Measurements from ENCODE around the gene MYO5B.

The MYO5B gene

DNA sequence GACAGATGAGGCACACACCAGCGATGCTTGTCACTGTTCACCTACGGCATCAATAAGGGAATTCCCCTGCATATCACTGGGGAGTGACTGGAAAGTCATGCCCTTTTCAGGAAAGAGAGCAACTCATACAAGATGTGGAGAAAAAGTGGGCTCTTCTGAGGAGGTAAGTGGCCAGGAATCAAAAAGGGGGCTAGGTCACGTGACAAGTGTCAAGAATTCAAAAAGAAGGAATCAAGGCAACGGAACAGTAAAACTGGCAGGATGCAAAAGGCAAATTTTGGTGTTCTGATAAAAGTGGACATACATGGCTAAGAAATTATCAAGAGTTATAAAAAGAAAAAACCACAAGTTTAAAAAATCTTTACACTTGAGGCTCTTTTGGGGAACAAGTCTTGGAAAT, 190.9 kb downstream of the MYO5B start:
- Histone ChIP-seq H3K27me3 (replicated peaks) (no peaks in the 10 kb centered on the region), H3K4me3 (ENCODE audit: low read depth, low read length) (no peak overlapping the region), H3K27ac (no peak overlapping the region), H3K36me3 (replicated peaks) (no peaks in the 10 kb centered on the region)
- in situ Hi-C loops (cut with HindIII; ENCODE audit: low pct_ligation_motif_present, low sequenced_read_pairs), result no loop called here
- no peak for DNase-seq
- TF ChIP-seq, protein P1, sequence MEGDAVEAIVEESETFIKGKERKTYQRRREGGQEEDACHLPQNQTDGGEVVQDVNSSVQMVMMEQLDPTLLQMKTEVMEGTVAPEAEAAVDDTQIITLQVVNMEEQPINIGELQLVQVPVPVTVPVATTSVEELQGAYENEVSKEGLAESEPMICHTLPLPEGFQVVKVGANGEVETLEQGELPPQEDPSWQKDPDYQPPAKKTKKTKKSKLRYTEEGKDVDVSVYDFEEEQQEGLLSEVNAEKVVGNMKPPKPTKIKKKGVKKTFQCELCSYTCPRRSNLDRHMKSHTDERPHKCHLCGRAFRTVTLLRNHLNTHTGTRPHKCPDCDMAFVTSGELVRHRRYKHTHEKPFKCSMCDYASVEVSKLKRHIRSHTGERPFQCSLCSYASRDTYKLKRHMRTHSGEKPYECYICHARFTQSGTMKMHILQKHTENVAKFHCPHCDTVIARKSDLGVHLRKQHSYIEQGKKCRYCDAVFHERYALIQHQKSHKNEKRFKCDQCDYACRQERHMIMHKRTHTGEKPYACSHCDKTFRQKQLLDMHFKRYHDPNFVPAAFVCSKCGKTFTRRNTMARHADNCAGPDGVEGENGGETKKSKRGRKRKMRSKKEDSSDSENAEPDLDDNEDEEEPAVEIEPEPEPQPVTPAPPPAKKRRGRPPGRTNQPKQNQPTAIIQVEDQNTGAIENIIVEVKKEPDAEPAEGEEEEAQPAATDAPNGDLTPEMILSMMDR (IDR thresholded peaks at IDR 0.05; ENCODE audit: low read depth, low read length, missing control alignments), result no peak

DNA sequence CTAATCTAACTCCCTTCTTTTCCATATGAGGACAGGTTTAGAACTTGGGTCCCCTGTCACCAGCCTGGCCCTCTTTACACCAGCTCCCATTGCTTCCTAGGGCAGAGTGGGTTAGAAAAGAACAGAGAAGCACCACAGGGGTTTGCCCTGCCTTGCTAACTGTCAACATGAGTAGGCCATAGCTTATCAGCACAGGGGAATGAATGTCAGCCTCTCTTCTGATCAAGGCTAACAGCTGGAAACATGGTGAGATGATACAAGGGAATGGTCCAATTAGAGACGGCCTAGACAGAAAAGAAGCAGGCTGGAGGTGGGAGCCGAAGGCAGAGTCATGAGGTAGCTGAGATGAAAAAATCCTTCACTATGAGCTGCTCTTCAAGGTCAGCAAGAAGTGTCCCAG, 192.2 kb downstream of the MYO5B start:
- in situ Hi-C loops (cut with HindIII; ENCODE audit: low pct_ligation_motif_present, low sequenced_read_pairs), result no loop called here
- DNase-seq, result no peak
- Histone ChIP-seq H3K27me3 (replicated peaks) (no peaks in the 10 kb centered on the region), H3K4me3 (ENCODE audit: low read depth, low read length) (no peak overlapping the region), H3K27ac (no peak overlapping the region), H3K36me3 (replicated peaks) (no peaks in the 10 kb centered on the region)
- TF ChIP-seq, protein P1 (IDR thresholded peaks at IDR 0.05; ENCODE audit: low read depth, low read length, missing control alignments), result no peak

DNA sequence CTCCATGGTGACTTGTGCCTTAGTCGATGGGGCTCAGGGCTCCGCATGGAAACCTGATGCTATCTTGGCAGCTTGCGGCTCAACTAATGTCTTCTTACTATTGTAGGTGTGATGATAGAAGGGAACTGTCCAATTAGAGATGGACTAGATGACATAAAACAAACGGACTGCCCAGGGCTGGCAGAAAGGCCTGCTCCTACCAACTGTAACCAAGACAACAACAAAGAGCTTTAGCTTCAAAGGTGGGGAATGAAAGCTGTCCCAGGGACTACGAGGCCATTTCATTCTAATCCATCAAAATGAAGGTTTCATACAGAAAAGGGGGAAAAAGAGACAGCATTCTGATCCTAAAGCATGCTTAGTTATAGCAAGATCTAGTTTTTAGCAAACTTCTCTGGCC, 194.7 kb downstream of the MYO5B start:
- no peak overlapping the region for H3K27ac ChIP-seq
- H3K27me3 ChIP-seq (replicated peaks), result no peaks in the 10 kb centered on the region
- no peak for DNase-seq
- no peak overlapping the region for H3K4me3 ChIP-seq (ENCODE audit: low read depth, low read length)
- H3K36me3 ChIP-seq (replicated peaks), result no peaks in the 10 kb centered on the region
- in situ Hi-C loops (cut with HindIII; ENCODE audit: low pct_ligation_motif_present, low sequenced_read_pairs), result no loop called here
- TF ChIP-seq, protein P1 (IDR thresholded peaks at IDR 0.05; ENCODE audit: low read depth, low read length, missing control alignments), result no peak

DNA sequence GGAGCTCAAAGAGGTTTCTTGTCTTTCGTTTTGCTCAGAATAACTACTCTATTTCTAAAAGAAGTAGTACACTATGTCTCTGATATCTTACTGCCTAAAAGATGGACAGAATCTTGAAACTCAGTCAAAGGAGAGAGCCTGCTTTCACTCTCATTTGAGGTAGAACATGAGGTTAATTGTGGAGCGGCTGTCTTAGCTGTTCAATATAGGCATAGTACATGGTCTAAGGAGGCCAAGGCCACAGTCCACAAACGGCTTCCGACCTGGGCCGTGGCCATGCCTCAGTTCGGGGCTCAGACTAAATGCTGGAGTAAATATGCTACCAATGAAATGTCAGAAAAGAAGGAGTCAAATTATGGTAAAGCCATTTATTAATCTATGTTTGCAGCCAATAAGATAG, 195.8 kb downstream of the MYO5B start:
- no peak overlapping the region for H3K27ac ChIP-seq
- no peak for DNase-seq
- in situ Hi-C loops (cut with HindIII; ENCODE audit: low pct_ligation_motif_present, low sequenced_read_pairs), result no loop called here
- no peak overlapping the region for H3K4me3 ChIP-seq (ENCODE audit: low read depth, low read length)
- H3K36me3 ChIP-seq (replicated peaks), result no peaks in the 10 kb centered on the region
- H3K27me3 ChIP-seq (replicated peaks), result no peaks in the 10 kb centered on the region
- TF ChIP-seq, protein P1 (IDR thresholded peaks at IDR 0.05; ENCODE audit: low read depth, low read length, missing control alignments), result no peak

DNA sequence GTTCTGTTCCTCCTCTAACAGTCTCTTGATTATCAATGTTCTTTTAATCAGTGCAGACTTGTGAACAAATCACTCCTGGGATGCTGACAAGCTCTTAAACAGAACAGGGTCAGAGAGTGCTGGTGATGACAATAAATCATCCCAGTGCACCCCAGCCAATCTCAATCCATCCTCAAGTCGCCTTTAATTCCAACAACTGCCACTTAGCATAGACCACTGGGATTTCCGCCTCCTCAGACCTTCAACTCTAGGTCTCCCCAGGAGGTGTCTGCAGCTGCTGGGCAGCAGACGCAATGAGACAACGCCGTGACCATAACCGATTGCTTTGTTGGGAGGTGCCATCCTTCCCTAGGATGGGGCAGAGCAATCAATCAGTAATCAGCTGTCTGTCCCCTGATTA, 197.4 kb downstream of the MYO5B start:
- H3K27me3 ChIP-seq (replicated peaks), result no peaks in the 10 kb centered on the region
- H3K27ac ChIP-seq, result no peak overlapping the region
- H3K36me3 ChIP-seq (replicated peaks), result no peaks in the 10 kb centered on the region
- in situ Hi-C loops (cut with HindIII; ENCODE audit: low pct_ligation_motif_present, low sequenced_read_pairs), result no loop called here
- no peak for DNase-seq
- TF ChIP-seq, protein P1 (IDR thresholded peaks at IDR 0.05; ENCODE audit: low read depth, low read length, missing control alignments), result no peak
- H3K4me3 ChIP-seq (ENCODE audit: low read depth, low read length), result no peak overlapping the region

DNA sequence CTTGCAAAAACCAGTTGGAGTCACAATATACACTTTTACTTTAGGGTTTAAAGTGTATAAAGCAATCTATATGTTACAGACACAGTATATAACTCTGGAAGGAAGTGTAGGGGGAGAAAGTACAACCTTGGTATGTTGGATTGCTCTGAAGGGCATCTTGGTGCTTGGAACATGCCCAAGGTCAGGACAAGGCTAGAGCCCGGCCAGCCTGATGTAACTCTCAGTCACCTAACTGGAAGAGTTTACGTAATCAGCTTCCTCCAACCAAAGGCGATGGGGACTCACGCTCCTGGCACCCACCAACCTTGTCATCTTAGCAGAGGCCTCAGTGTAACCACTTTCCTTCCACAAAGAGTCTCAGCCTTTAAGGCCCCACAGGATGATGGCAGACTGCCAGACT, 200.5 kb downstream of the MYO5B start:
- H3K36me3 ChIP-seq (replicated peaks), result no peaks in the 10 kb centered on the region
- no peak for DNase-seq
- H3K27ac ChIP-seq, result no peak overlapping the region
- H3K4me3 ChIP-seq (ENCODE audit: low read depth, low read length), result no peak overlapping the region
- in situ Hi-C loops (cut with HindIII; ENCODE audit: low pct_ligation_motif_present, low sequenced_read_pairs), result no loop called here
- no peaks in the 10 kb centered on the region for H3K27me3 ChIP-seq (replicated peaks)
- TF ChIP-seq, protein P1 (IDR thresholded peaks at IDR 0.05; ENCODE audit: low read depth, low read length, missing control alignments), result no peak
